A673 (cell line): ENCODE data around the gene ZNF362.

ENCODE experiments used
- CTCF ChIP-seq: fragments of 300-800, 200-600 bp; sonication (generic); conservative IDR thresholded peaks from 2 replicates; pipeline ENCODE4 v1.5.1; 2017; ENCODE audit warnings: low read depth, mild to moderate bottlenecking, antibody characterized with exemption, low read length, moderate library complexity, mixed read lengths
- EZH2 ChIP-seq: fragments of 200-600 bp; sonication (generic); IDR thresholded peaks from 2 replicates; pipeline ENCODE4 v1.6.1; 2017; ENCODE audit warnings: borderline replicate concordance, low read depth, mild to moderate bottlenecking, mixed read lengths, antibody characterized with exemption, low read length; ENCODE audit not compliant: poor library complexity, severe bottlenecking

GRCh38 chr1:33249422-33249821 is 6.9 kb upstream of the ZNF362 start:
- no peak for TF ChIP-seq CTCF
- no peak for TF ChIP-seq EZH2
